HepG2 (cell line): ENCODE results near the gene RHOT1. TPM values are rescaled to one million over a fixed set of nuclear protein-coding genes. Genes with fewer than 3 reads are reported as not detected.

ENCODE experiments used
- CHCHD3 ChIP-seq: sonication (generic); formaldehyde crosslinking; IDR thresholded peaks from 2 replicates; pipeline ENCODE4 v1.8.0; 2022; ENCODE audit warnings: mild to moderate bottlenecking, missing genetic modification reagents, moderate library complexity
- NKX3-1 ChIP-seq: sonication (generic); formaldehyde crosslinking; IDR thresholded peaks from 2 replicates; pipeline ENCODE4 v1.5.0; 2020; ENCODE audit warnings: missing genetic modification reagents
- PITX1 ChIP-seq: sonication (generic); formaldehyde crosslinking; IDR thresholded peaks from 2 replicates; pipeline ENCODE4 v1.5.1; 2020; ENCODE audit warnings: mild to moderate bottlenecking, missing genetic modification reagents
- PRDM4 ChIP-seq: sonication (generic); formaldehyde crosslinking; IDR thresholded peaks from 2 replicates; pipeline ENCODE4 v1.9.0; 2021; ENCODE audit warnings: missing genetic modification reagents, borderline replicate concordance
- PRPF4 ChIP-seq: fragments of 200-400 bp; formaldehyde crosslinking; IDR thresholded peaks from 2 replicates; pipeline ENCODE4 v1.6.1; 2016; ENCODE audit warnings: low read length, low read depth; ENCODE audit not compliant: poor library complexity, severe bottlenecking
- RARG ChIP-seq: sonication (generic); formaldehyde crosslinking; IDR thresholded peaks from 2 replicates; pipeline ENCODE4 v1.4.0; 2020; ENCODE audit warnings: low read depth, mild to moderate bottlenecking, missing genetic modification reagents
- SOX6 ChIP-seq, 2 experiments: fragments of 450-650 bp in 1 of 2; sonication (generic) in 1 of 2; formaldehyde crosslinking in 1 of 2; IDR thresholded peaks; 2 replicates each; pipeline versions ENCODE4 v1.4.0 to v1.6.1; 2017 to 2020; ENCODE audit warnings: antibody characterized with exemption in 1 of 2, mild to moderate bottlenecking in 1 of 2, missing genetic modification reagents in 1 of 2
- STAT6 ChIP-seq: sonication (generic); formaldehyde crosslinking; IDR thresholded peaks from 2 replicates; pipeline ENCODE4 v1.4.0; 2020; ENCODE audit warnings: missing genetic modification reagents, mild to moderate bottlenecking, borderline replicate concordance
- ZNF292 ChIP-seq: sonication (generic); formaldehyde crosslinking; IDR thresholded peaks from 2 replicates; pipeline ENCODE4 v1.8.1; 2022; ENCODE audit warnings: mild to moderate bottlenecking, low read depth, missing genetic modification reagents, borderline replicate concordance
- polyA plus RNA-seq, 8 experiments: library from polyadenylated mRNA; depleted of rRNA in 3 of 8; stranded (reverse) in 7 of 8; unstranded in 1 of 8; fragments of >200 nt; fragmentation: Illumina TruSeq in 4 of 8; extraction: Trizol in 4 of 8; gene quantifications; 2 replicates each; pipeline versions ENCODE4 v1.2.1 to v1.2.3, GENCODE V29; 2011 to 2016; ENCODE audit warnings: low read depth in 4 of 8, missing spikeins in 1 of 8, mixed read lengths in 1 of 8; ENCODE audit not compliant: insufficient read depth in 1 of 8
- total RNA-seq, 5 experiments: library from RNA; depleted of rRNA; stranded (reverse); fragments of >200 nt; fragmentation: Illumina TruSeq; extraction: Trizol; gene quantifications; 2 replicates each; pipeline ENCODE4 v1.2.3, GENCODE V29; 2016; ENCODE audit warnings: low read depth in 1 of 5
- TF ChIP-seq, protein P1 (sequence below), 2 experiments: IDR thresholded peaks; 2 replicates each; pipeline ENCODE4 v1.6.1; 2011 to 2012; ENCODE audit warnings: low read length in 2 of 2, borderline replicate concordance in 1 of 2, low read depth in 1 of 2, mild to moderate bottlenecking in 1 of 2, moderate library complexity in 1 of 2
- TF ChIP-seq, protein P2 (sequence below): sonication (generic); formaldehyde crosslinking; conservative IDR thresholded peaks from 2 replicates; pipeline ENCODE4 v1.4.0; 2020; ENCODE audit warnings: missing genetic modification reagents
- TF ChIP-seq, protein P3 (sequence below): IDR thresholded peaks from 2 replicates; pipeline ENCODE4 v1.6.1; 2016; ENCODE audit warnings: mild to moderate bottlenecking, missing biosample characterization, missing genetic modification reagents

RHOT1 gene
- total and polyA plus RNA-seq, 2 of the 13 experiments (the other 11 are each of a cell fraction or from before 2014, with no cell fraction given) = 25.6 to 41.5 TPM

DNA sequence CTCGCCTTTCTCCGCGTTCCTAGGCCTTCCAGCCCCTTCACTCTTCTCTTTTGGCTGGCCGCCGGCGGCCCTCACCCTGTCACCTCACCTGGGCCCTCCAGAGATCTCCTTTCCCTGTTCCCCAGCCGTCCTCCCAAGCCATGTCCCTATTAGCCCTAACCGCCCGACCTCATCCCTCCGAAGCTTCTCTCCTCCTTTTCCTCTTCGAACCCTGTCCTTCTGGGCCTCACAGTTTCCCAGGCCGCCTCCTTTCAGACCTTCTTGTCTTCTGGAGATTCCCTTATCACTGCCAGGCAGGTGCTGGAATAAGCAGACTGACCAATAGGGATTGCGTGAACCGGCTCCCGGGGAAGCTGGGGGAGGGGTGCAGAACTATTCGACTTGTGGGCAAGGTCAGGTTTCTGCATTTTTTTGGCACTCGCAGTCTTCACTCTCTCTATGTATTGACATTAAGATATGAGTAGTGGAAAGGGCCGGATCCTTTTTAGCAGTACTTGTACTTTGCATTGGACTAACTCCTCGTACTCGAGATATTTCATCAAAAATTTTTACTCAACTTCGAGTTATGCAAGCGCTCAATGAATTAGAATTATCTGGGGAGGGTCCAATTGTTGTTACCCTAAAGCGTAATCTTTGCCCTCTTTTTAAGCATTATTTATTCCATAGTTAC, 690 bp downstream of the RHOT1 start (continued):
- TF ChIP-seq, protein P1, sequence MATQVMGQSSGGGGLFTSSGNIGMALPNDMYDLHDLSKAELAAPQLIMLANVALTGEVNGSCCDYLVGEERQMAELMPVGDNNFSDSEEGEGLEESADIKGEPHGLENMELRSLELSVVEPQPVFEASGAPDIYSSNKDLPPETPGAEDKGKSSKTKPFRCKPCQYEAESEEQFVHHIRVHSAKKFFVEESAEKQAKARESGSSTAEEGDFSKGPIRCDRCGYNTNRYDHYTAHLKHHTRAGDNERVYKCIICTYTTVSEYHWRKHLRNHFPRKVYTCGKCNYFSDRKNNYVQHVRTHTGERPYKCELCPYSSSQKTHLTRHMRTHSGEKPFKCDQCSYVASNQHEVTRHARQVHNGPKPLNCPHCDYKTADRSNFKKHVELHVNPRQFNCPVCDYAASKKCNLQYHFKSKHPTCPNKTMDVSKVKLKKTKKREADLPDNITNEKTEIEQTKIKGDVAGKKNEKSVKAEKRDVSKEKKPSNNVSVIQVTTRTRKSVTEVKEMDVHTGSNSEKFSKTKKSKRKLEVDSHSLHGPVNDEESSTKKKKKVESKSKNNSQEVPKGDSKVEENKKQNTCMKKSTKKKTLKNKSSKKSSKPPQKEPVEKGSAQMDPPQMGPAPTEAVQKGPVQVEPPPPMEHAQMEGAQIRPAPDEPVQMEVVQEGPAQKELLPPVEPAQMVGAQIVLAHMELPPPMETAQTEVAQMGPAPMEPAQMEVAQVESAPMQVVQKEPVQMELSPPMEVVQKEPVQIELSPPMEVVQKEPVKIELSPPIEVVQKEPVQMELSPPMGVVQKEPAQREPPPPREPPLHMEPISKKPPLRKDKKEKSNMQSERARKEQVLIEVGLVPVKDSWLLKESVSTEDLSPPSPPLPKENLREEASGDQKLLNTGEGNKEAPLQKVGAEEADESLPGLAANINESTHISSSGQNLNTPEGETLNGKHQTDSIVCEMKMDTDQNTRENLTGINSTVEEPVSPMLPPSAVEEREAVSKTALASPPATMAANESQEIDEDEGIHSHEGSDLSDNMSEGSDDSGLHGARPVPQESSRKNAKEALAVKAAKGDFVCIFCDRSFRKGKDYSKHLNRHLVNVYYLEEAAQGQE (IDR thresholded peaks at IDR 0.05; ENCODE audit: borderline replicate concordance in 1 of 2, low read depth in 1 of 2, low read length in 2 of 2) = no peak
- TF ChIP-seq STAT6 (no peak), SOX6 (IDR thresholded peaks at IDR 0.05) (no peak), SOX6 (CRISPR knock-in tag; IDR thresholded peaks at IDR 0.05) (no peak), ZNF292 (CRISPR knock-in tag) (0 out of 2 replicates have a peak, but pooled peaks have one; percentile 46), PRDM4 (CRISPR knock-in tag) (no peak), RARG (no peak), NKX3-1 (CRISPR knock-in tag) (no peak), PRPF4 (no peak), PITX1 (CRISPR knock-in tag) (no peak), CHCHD3 (CRISPR knock-in tag) (no peak)
- TF ChIP-seq, protein P2, sequence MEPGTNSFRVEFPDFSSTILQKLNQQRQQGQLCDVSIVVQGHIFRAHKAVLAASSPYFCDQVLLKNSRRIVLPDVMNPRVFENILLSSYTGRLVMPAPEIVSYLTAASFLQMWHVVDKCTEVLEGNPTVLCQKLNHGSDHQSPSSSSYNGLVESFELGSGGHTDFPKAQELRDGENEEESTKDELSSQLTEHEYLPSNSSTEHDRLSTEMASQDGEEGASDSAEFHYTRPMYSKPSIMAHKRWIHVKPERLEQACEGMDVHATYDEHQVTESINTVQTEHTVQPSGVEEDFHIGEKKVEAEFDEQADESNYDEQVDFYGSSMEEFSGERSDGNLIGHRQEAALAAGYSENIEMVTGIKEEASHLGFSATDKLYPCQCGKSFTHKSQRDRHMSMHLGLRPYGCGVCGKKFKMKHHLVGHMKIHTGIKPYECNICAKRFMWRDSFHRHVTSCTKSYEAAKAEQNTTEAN (CRISPR knock-in tag) = no peak
- TF ChIP-seq, protein P3, sequence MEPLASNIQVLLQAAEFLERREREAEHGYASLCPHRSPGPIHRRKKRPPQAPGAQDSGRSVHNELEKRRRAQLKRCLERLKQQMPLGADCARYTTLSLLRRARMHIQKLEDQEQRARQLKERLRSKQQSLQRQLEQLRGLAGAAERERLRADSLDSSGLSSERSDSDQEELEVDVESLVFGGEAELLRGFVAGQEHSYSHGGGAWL (CRISPR knock-in tag) = no peak
